ENCODE results near the gene XPNPEP1. TPM values are rescaled to one million over a fixed set of nuclear protein-coding genes. Genes with fewer than 3 reads are reported as not detected.

Gene XPNPEP1
- polyA plus RNA-seq, 1 donor (not counting 4 experiments of a cell fraction or from before 2014, with no cell fraction given): 96.2 TPM

DNA sequence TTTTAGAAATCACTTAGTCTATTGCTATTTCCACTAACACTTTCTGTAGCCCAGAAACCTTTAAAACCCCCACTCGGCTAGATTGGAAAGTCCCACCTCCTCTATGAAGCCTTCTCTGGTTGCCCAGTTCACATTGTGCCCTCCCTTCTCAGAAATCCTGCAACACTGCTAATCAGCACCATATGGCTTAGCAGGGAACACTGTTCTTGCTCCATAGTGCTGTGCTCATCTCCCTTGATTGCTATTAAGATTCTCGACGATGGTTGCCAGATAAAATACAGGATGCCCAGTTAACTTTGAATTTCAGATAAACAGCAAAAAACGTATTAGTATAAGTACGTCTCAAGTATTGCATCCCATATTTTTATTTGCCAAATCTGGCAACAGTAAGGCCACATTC lies 40.1 kb upstream of the XPNPEP1 start:
- Histone ChIP-seq H4K20me1 (ENCODE audit: control insufficient read depth, extremely low read depth, insufficient read depth, low read length) (no peaks in the 10 kb centered on the region), H3K9me3 (ENCODE audit: control insufficient read depth, low read depth, low read length) (no peaks in the 10 kb centered on the region), H3K79me2 (ENCODE audit: control insufficient read depth, insufficient read depth, low read length) (no peaks in the 10 kb centered on the region), H3K4me2 (ENCODE audit: control insufficient read depth, extremely low read depth, insufficient read depth, low read depth, low read length) (no peak overlapping the region), H3K4me3 (ENCODE audit: control insufficient read depth in 2 of 3, extremely low read depth in 1 of 3, insufficient read depth in 2 of 3, low read depth in 1 of 3, low read length in 3 of 3) (no peak overlapping the region), H3K9ac (ENCODE audit: control insufficient read depth, extremely low read depth, insufficient read depth, low read length) (no peak overlapping the region), H3K27ac (ENCODE audit: control insufficient read depth, insufficient read depth, low read length) (no peak overlapping the region), H3K9me1 (ENCODE audit: control insufficient read depth, extremely low read depth, insufficient read depth, low read length) (no peaks in the 10 kb centered on the region), H3K36me3 (ENCODE audit: control insufficient read depth in 2 of 2, extremely low read depth in 1 of 2, insufficient read depth in 2 of 2, low read length in 2 of 2) (no peaks in the 10 kb centered on the region), H3K27me3 (ENCODE audit: control insufficient read depth, extremely low read depth, insufficient read depth, low read length) (no peaks in the 10 kb centered on the region), H2AFZ (ENCODE audit: control insufficient read depth, low read length) (no peak overlapping the region), H3K4me1 (ENCODE audit: control insufficient read depth, extremely low read depth, insufficient read depth, low read length) (peaks cover 3% of the 10 kb centered on the region)
- DNase-seq (ENCODE audit: low read depth, low spot score) (no peak), FAIRE-seq (no peak)
- dilution Hi-C loops (cut with MboI; ENCODE audit: extremely low pct_ligation_motif_present, low sequenced_read_pairs): no loop called here
- TF ChIP-seq CTCF (optimal IDR thresholded peaks at IDR 0.05 in 1 of 3, IDR thresholded peaks at IDR 0.05 in 1 of 3, conservative IDR thresholded peaks at IDR 0.05 in 1 of 3; ENCODE audit: extremely low read depth in 1 of 3, insufficient read depth in 2 of 3, low read length in 3 of 3): no peak
- TF ChIP-seq EZH2 (IDR thresholded peaks at IDR 0.05; ENCODE audit: low read length): no peak

GRCh38 chr10:109962247-109962646 lies 38.9 kb upstream of the XPNPEP1 start:
- no peak overlapping the region for H2AFZ ChIP-seq (ENCODE audit: control insufficient read depth, low read length)
- dilution Hi-C loops (cut with MboI; ENCODE audit: extremely low pct_ligation_motif_present, low sequenced_read_pairs): no loop called here
- no peak for DNase-seq (ENCODE audit: low read depth, low spot score)

More at GRCh38 chr10:109962247-109962646, 38.9 kb upstream of the XPNPEP1 start:
- H3K27me3 ChIP-seq (ENCODE audit: control insufficient read depth, extremely low read depth, insufficient read depth, low read length): no peaks in the 10 kb centered on the region
- no peak overlapping the region for H3K4me3 ChIP-seq (ENCODE audit: control insufficient read depth in 2 of 3, extremely low read depth in 1 of 3, insufficient read depth in 2 of 3, low read depth in 1 of 3, low read length in 3 of 3)
- TF ChIP-seq CTCF (optimal IDR thresholded peaks at IDR 0.05 in 1 of 3, IDR thresholded peaks at IDR 0.05 in 1 of 3, conservative IDR thresholded peaks at IDR 0.05 in 1 of 3; ENCODE audit: extremely low read depth in 1 of 3, insufficient read depth in 2 of 3, low read length in 3 of 3) (no peak), EZH2 (IDR thresholded peaks at IDR 0.05; ENCODE audit: low read length) (no peak)
- H4K20me1 ChIP-seq (ENCODE audit: control insufficient read depth, extremely low read depth, insufficient read depth, low read length): no peaks in the 10 kb centered on the region
- H3K79me2 ChIP-seq (ENCODE audit: control insufficient read depth, insufficient read depth, low read length): no peaks in the 10 kb centered on the region
- H3K4me1 ChIP-seq (ENCODE audit: control insufficient read depth, extremely low read depth, insufficient read depth, low read length): peaks cover 13% of the 10 kb centered on the region
- no peaks in the 10 kb centered on the region for H3K9me3 ChIP-seq (ENCODE audit: control insufficient read depth, low read depth, low read length)
- no peak overlapping the region for H3K27ac ChIP-seq (ENCODE audit: control insufficient read depth, insufficient read depth, low read length)
- H3K36me3 ChIP-seq (ENCODE audit: control insufficient read depth in 2 of 2, extremely low read depth in 1 of 2, insufficient read depth in 2 of 2, low read length in 2 of 2): no peaks in the 10 kb centered on the region
- H3K9me1 ChIP-seq (ENCODE audit: control insufficient read depth, extremely low read depth, insufficient read depth, low read length): no peaks in the 10 kb centered on the region
- H3K9ac ChIP-seq (ENCODE audit: control insufficient read depth, extremely low read depth, insufficient read depth, low read length): no peak overlapping the region
- no peak overlapping the region for H3K4me2 ChIP-seq (ENCODE audit: control insufficient read depth, extremely low read depth, insufficient read depth, low read depth, low read length)
- FAIRE-seq: no peak
